Jurkat, Clone E6-1 (cell line): Measurements from ENCODE around the gene ARPC1B.
"Not testable (repeated sequence)": the region's sequence is repeated elsewhere in the genome, so short reads cannot be mapped to it uniquely, and the experiment has no call there.

Experiments used
- DNase-seq: peaks from one replicate; pipeline ENCODE4 v3.0.0-alpha.2; 2011; ENCODE audit warnings: low read depth, low spot score
- H3K4me3 ChIP-seq: 2 replicates; pipeline ENCODE4 v1.5.1; 2011; ENCODE audit warnings: mild to moderate bottlenecking, low read length, control low read depth, moderate library complexity

Gene ARPC1B

GRCh38 chr7:99365318-99366141, 9.0 kb upstream of the ARPC1B start:
- no peak for DNase-seq
- H3K4me3 ChIP-seq = no peak overlapping the region

- no peak for DNase-seq
- H3K4me3 ChIP-seq = no peak overlapping the region
Measured at GRCh38 chr7:99366646-99367045, 7.9 kb upstream of the ARPC1B start.

GRCh38 chr7:99368750-99369389, 5.7 kb upstream of the ARPC1B start:
- no peak overlapping the region for H3K4me3 ChIP-seq
- no peak for DNase-seq

- DNase-seq = no peak
- H3K4me3 ChIP-seq = no peak overlapping the region
Measured at GRCh38 chr7:99369767-99370391, 4.7 kb upstream of the ARPC1B start.

GRCh38 chr7:99371376-99371920, 3.1 kb upstream of the ARPC1B start:
- H3K4me3 ChIP-seq = no peak overlapping the region
- DNase-seq = no peak

GRCh38 chr7:99372275-99373090, 2.0 kb upstream of the ARPC1B start:
- DNase-seq = no peak
- H3K4me3 ChIP-seq = no peak overlapping the region

- DNase-seq = no peak
- peak overlapping the region; percentile 63 for H3K4me3 ChIP-seq
Measured at GRCh38 chr7:99373091-99374066, 1.2 kb upstream of the ARPC1B start.

GRCh38 chr7:99375070-99375807, 709 bp downstream of the ARPC1B start:
- peak overlapping the region; percentile 63 for H3K4me3 ChIP-seq
- no peak for DNase-seq

- DNase-seq = no peak
- no peak overlapping the region for H3K4me3 ChIP-seq
Measured at GRCh38 chr7:99379043-99379577, 4.6 kb downstream of the ARPC1B start.

GRCh38 chr7:99379693-99380031, 5.1 kb downstream of the ARPC1B start:
- not testable (repeated sequence) for DNase-seq
- H3K4me3 ChIP-seq = peak overlapping the region; percentile 48

- H3K4me3 ChIP-seq = peak overlapping the region; percentile 48
Measured at GRCh38 chr7:99380032-99380822, 5.7 kb downstream of the ARPC1B start.

GRCh38 chr7:99380823-99381663, 6.5 kb downstream of the ARPC1B start:
- peak overlapping the region; percentile 48 for H3K4me3 ChIP-seq
- peak; percentile 83 for DNase-seq

More at GRCh38 chr7:99380032-99380822, 5.7 kb downstream of the ARPC1B start:
- DNase-seq = peak; percentile 59

GRCh38 chr7:99381664-99382075, 7.1 kb downstream of the ARPC1B start:
- no peak for DNase-seq
- H3K4me3 ChIP-seq = peak overlapping the region; percentile 48

GRCh38 chr7:99383203-99383602, 8.7 kb downstream of the ARPC1B start:
- no peak for DNase-seq
- no peak overlapping the region for H3K4me3 ChIP-seq

- H3K4me3 ChIP-seq = no peak overlapping the region
- no peak for DNase-seq
Measured at GRCh38 chr7:99383791-99384370, 9.4 kb downstream of the ARPC1B start.
